ENCODE results near the gene KIF12.

Gene KIF12

GRCh38 chr9:114087721-114088120 lies 11.4 kb downstream of the KIF12 start:
- Histone ChIP-seq H3K9ac (ENCODE audit: low read length) (peak overlapping the region; percentile 53), H3K36me3 (ENCODE audit: control insufficient read depth in 1 of 2, insufficient read depth in 2 of 2, low read length in 2 of 2) (no peaks in the 10 kb centered on the region), H4K8ac (ENCODE audit: low read depth, low read length) (no peak overlapping the region), H3K14ac (ENCODE audit: low read length) (no peak overlapping the region), H3K79me1 (ENCODE audit: low read length) (no peaks in the 10 kb centered on the region), H3K4me1 (ENCODE audit: control insufficient read depth in 1 of 2, insufficient read depth in 2 of 2, low read length in 2 of 2) (no peaks in the 10 kb centered on the region), H2AK5ac (ENCODE audit: low read length) (no peak overlapping the region), H3K4me2 (ENCODE audit: low read length) (no peak overlapping the region), H2AFZ (ENCODE audit: insufficient read depth, low read length, poor library complexity) (no peak overlapping the region), H2BK120ac (ENCODE audit: insufficient read depth, low read length, poor library complexity) (no peak overlapping the region), H3K18ac (ENCODE audit: low read length) (no peak overlapping the region), H3K4ac (ENCODE audit: low read depth, low read length) (no peak overlapping the region), H3K27me3 (ENCODE audit: insufficient read depth, low read length) (no peaks in the 10 kb centered on the region), H3K27ac (ENCODE audit: low read depth, low read length) (no peak overlapping the region), H4K91ac (ENCODE audit: low read depth, low read length) (no peak overlapping the region), H3K23ac (ENCODE audit: low read length) (no peak overlapping the region), H2BK12ac (ENCODE audit: low read length) (no peak overlapping the region), H2BK5ac (ENCODE audit: low read depth, low read length, poor library complexity) (no peak overlapping the region), H4K12ac (ENCODE audit: low read depth, low read length) (no peak overlapping the region), H3K4me3 (ENCODE audit: low read depth, low read length) (no peak overlapping the region), H3K79me2 (ENCODE audit: control insufficient read depth, insufficient read depth, low read length, poor library complexity) (no peaks in the 10 kb centered on the region), H3K9me3 (ENCODE audit: insufficient read depth, low read depth, low read length) (peaks cover 2% of the 10 kb centered on the region)
- no peak for DNase-seq
- no CpG with 5 or more reads among the region's 7 CpGs for WGBS (ENCODE audit: extremely low coverage, insufficient coverage, insufficient read length)

- Histone ChIP-seq H4K8ac (ENCODE audit: low read depth, low read length) (no peak overlapping the region), H2BK5ac (ENCODE audit: low read depth, low read length, poor library complexity) (no peak overlapping the region), H2AFZ (ENCODE audit: insufficient read depth, low read length, poor library complexity) (no peak overlapping the region), H3K79me2 (ENCODE audit: control insufficient read depth, insufficient read depth, low read length, poor library complexity) (no peaks in the 10 kb centered on the region), H3K4me1 (ENCODE audit: control insufficient read depth in 1 of 2, insufficient read depth in 2 of 2, low read length in 2 of 2) (no peaks in the 10 kb centered on the region), H3K4me2 (ENCODE audit: low read length) (no peak overlapping the region), H2BK12ac (ENCODE audit: low read length) (no peak overlapping the region), H3K14ac (ENCODE audit: low read length) (no peak overlapping the region), H3K27ac (ENCODE audit: low read depth, low read length) (no peak overlapping the region), H4K12ac (ENCODE audit: low read depth, low read length) (no peak overlapping the region), H3K23ac (ENCODE audit: low read length) (no peak overlapping the region), H3K4ac (ENCODE audit: low read depth, low read length) (no peak overlapping the region), H3K27me3 (ENCODE audit: insufficient read depth, low read length) (no peaks in the 10 kb centered on the region), H3K18ac (ENCODE audit: low read length) (no peak overlapping the region), H4K91ac (ENCODE audit: low read depth, low read length) (no peak overlapping the region), H2AK5ac (ENCODE audit: low read length) (no peak overlapping the region), H2BK120ac (ENCODE audit: insufficient read depth, low read length, poor library complexity) (no peak overlapping the region), H3K4me3 (ENCODE audit: low read depth, low read length) (no peak overlapping the region), H3K36me3 (ENCODE audit: control insufficient read depth in 1 of 2, insufficient read depth in 2 of 2, low read length in 2 of 2) (no peaks in the 10 kb centered on the region), H3K9ac (ENCODE audit: low read length) (no peak overlapping the region), H3K79me1 (ENCODE audit: low read length) (no peaks in the 10 kb centered on the region), H3K9me3 (ENCODE audit: insufficient read depth, low read depth, low read length) (peaks cover under 1% of the 10 kb centered on the region)
- no peak for DNase-seq
- WGBS (ENCODE audit: extremely low coverage, insufficient coverage, insufficient read length): no CpG with 5 or more reads among the region's 4 CpGs
Measured at GRCh38 chr9:114086607-114087006, 12.5 kb downstream of the KIF12 start.

- H2BK5ac ChIP-seq (ENCODE audit: low read depth, low read length, poor library complexity): no peak overlapping the region
- WGBS (ENCODE audit: extremely low coverage, insufficient coverage, insufficient read length): no CpG with 5 or more reads among the region's 6 CpGs
- DNase-seq: no peak
Measured at GRCh38 chr9:114086009-114086408, 13.1 kb downstream of the KIF12 start.

GRCh38 chr9:114085387-114085789 lies 13.7 kb downstream of the KIF12 start:
- no peaks in the 10 kb centered on the region for H3K27me3 ChIP-seq (ENCODE audit: insufficient read depth, low read length)
- H4K91ac ChIP-seq (ENCODE audit: low read depth, low read length): no peak overlapping the region
- H3K18ac ChIP-seq (ENCODE audit: low read length): no peak overlapping the region
- no peak overlapping the region for H3K14ac ChIP-seq (ENCODE audit: low read length)
- H2BK12ac ChIP-seq (ENCODE audit: low read length): no peak overlapping the region
- no peak overlapping the region for H3K4me2 ChIP-seq (ENCODE audit: low read length)
- no peak for DNase-seq
- WGBS (ENCODE audit: extremely low coverage, insufficient coverage, insufficient read length): no CpG with 5 or more reads among the region's 9 CpGs
- H3K4me1 ChIP-seq (ENCODE audit: control insufficient read depth in 1 of 2, insufficient read depth in 2 of 2, low read length in 2 of 2): no peaks in the 10 kb centered on the region
- no peaks in the 10 kb centered on the region for H3K36me3 ChIP-seq (ENCODE audit: control insufficient read depth in 1 of 2, insufficient read depth in 2 of 2, low read length in 2 of 2)
- no peak overlapping the region for H3K4me3 ChIP-seq (ENCODE audit: low read depth, low read length)
- no peaks in the 10 kb centered on the region for H3K9me3 ChIP-seq (ENCODE audit: insufficient read depth, low read depth, low read length)
- no peak overlapping the region for H4K12ac ChIP-seq (ENCODE audit: low read depth, low read length)
- no peak overlapping the region for H2BK5ac ChIP-seq (ENCODE audit: low read depth, low read length, poor library complexity)
- H4K8ac ChIP-seq (ENCODE audit: low read depth, low read length): no peak overlapping the region
- H3K27ac ChIP-seq (ENCODE audit: low read depth, low read length): no peak overlapping the region
- no peak overlapping the region for H2AK5ac ChIP-seq (ENCODE audit: low read length)
- no peak overlapping the region for H3K4ac ChIP-seq (ENCODE audit: low read depth, low read length)
- H2BK120ac ChIP-seq (ENCODE audit: insufficient read depth, low read length, poor library complexity): no peak overlapping the region
- H3K79me1 ChIP-seq (ENCODE audit: low read length): no peaks in the 10 kb centered on the region
- H3K9ac ChIP-seq (ENCODE audit: low read length): no peak overlapping the region
- H3K23ac ChIP-seq (ENCODE audit: low read length): no peak overlapping the region
- H3K79me2 ChIP-seq (ENCODE audit: control insufficient read depth, insufficient read depth, low read length, poor library complexity): no peaks in the 10 kb centered on the region
- no peak overlapping the region for H2AFZ ChIP-seq (ENCODE audit: insufficient read depth, low read length, poor library complexity)

More at GRCh38 chr9:114086009-114086408, 13.1 kb downstream of the KIF12 start:
- H3K4me1 ChIP-seq (ENCODE audit: control insufficient read depth in 1 of 2, insufficient read depth in 2 of 2, low read length in 2 of 2): no peaks in the 10 kb centered on the region
- H3K9me3 ChIP-seq (ENCODE audit: insufficient read depth, low read depth, low read length): no peaks in the 10 kb centered on the region
- H3K23ac ChIP-seq (ENCODE audit: low read length): no peak overlapping the region
- H3K4me3 ChIP-seq (ENCODE audit: low read depth, low read length): no peak overlapping the region
- no peaks in the 10 kb centered on the region for H3K27me3 ChIP-seq (ENCODE audit: insufficient read depth, low read length)
- no peak overlapping the region for H2BK120ac ChIP-seq (ENCODE audit: insufficient read depth, low read length, poor library complexity)
- H3K79me1 ChIP-seq (ENCODE audit: low read length): no peaks in the 10 kb centered on the region
- H2AK5ac ChIP-seq (ENCODE audit: low read length): no peak overlapping the region
- H2AFZ ChIP-seq (ENCODE audit: insufficient read depth, low read length, poor library complexity): no peak overlapping the region
- H4K8ac ChIP-seq (ENCODE audit: low read depth, low read length): no peak overlapping the region
- no peak overlapping the region for H3K4ac ChIP-seq (ENCODE audit: low read depth, low read length)
- no peak overlapping the region for H3K18ac ChIP-seq (ENCODE audit: low read length)
- H3K79me2 ChIP-seq (ENCODE audit: control insufficient read depth, insufficient read depth, low read length, poor library complexity): no peaks in the 10 kb centered on the region
- no peak overlapping the region for H4K12ac ChIP-seq (ENCODE audit: low read depth, low read length)
- H2BK12ac ChIP-seq (ENCODE audit: low read length): no peak overlapping the region
- no peak overlapping the region for H3K9ac ChIP-seq (ENCODE audit: low read length)
- no peak overlapping the region for H3K27ac ChIP-seq (ENCODE audit: low read depth, low read length)
- H4K91ac ChIP-seq (ENCODE audit: low read depth, low read length): no peak overlapping the region
- H3K4me2 ChIP-seq (ENCODE audit: low read length): no peak overlapping the region
- H3K14ac ChIP-seq (ENCODE audit: low read length): no peak overlapping the region
- H3K36me3 ChIP-seq (ENCODE audit: control insufficient read depth in 1 of 2, insufficient read depth in 2 of 2, low read length in 2 of 2): no peaks in the 10 kb centered on the region
